Hepatocyte (in vitro differentiated cells): Measurements from ENCODE around the gene MC1R. TPM values are rescaled to one million over a fixed set of nuclear protein-coding genes. Genes with fewer than 3 reads are reported as not detected.
"Not testable (repeated sequence)": the region's sequence is repeated elsewhere in the genome, so short reads cannot be mapped to it uniquely, and the experiment has no call there.

Experiments used
- DNase-seq: peaks from one replicate; pipeline ENCODE4 v3.0.0-alpha.2; 2016; ENCODE audit warnings: low spot score
- H2AFZ ChIP-seq: fragments of 200-600 bp; sonication (generic); 2 replicates; pipeline ENCODE4 v1.6.0; 2016; ENCODE audit warnings: antibody characterized with exemption, mild to moderate bottlenecking
- H3K27ac ChIP-seq: fragments of 200-600 bp; sonication (generic); 2 replicates; pipeline ENCODE4 v1.5.1; 2016; ENCODE audit warnings: mild to moderate bottlenecking
- H3K27me3 ChIP-seq: fragments of 200-600 bp; sonication (generic); 2 replicates; pipeline ENCODE4 v1.6.1; 2016
- H3K36me3 ChIP-seq: fragments of 200-600 bp; sonication (generic); replicated peaks from 2 replicates; pipeline ENCODE4 v1.5.1; 2016; ENCODE audit warnings: low read depth; ENCODE audit not compliant: insufficient read depth
- H3K4me1 ChIP-seq: fragments of 200-600 bp; sonication (generic); 2 replicates; pipeline ENCODE4 v1.5.1; 2016; ENCODE audit warnings: mild to moderate bottlenecking, moderate library complexity; ENCODE audit not compliant: insufficient read depth
- H3K4me2 ChIP-seq: fragments of 200-600 bp; sonication (generic); 2 replicates; pipeline ENCODE4 v1.6.0; 2016
- H3K4me3 ChIP-seq: fragments of 200-600 bp; sonication (generic); 2 replicates; pipeline ENCODE4 v1.5.1; 2016; ENCODE audit warnings: mild to moderate bottlenecking
- H3K79me2 ChIP-seq: fragments of 200-600 bp; sonication (generic); 2 replicates; pipeline ENCODE4 v1.6.0; 2017; ENCODE audit warnings: mild to moderate bottlenecking
- H3K9me2 ChIP-seq: fragments of 200-600 bp; sonication (generic); replicated peaks from 2 replicates; pipeline ENCODE4 v1.6.0; 2017; ENCODE audit warnings: mild to moderate bottlenecking; ENCODE audit not compliant: insufficient read depth
- H3K9me3 ChIP-seq: fragments of 200-600 bp; sonication (generic); 2 replicates; pipeline ENCODE4 v1.5.1; 2016; ENCODE audit warnings: low read depth, mild to moderate bottlenecking
- H4K20me1 ChIP-seq: fragments of 200-600 bp; sonication (generic); 2 replicates; pipeline ENCODE4 v1.6.0; 2016; ENCODE audit warnings: mild to moderate bottlenecking; ENCODE audit not compliant: insufficient read depth, poor library complexity, severe bottlenecking
- CTCF ChIP-seq: fragments of 200-600 bp; sonication (generic); IDR thresholded peaks from 2 replicates; pipeline ENCODE4 v1.5.1; 2016; ENCODE audit warnings: antibody characterized with exemption, mild to moderate bottlenecking; ENCODE audit not compliant: poor library complexity
- EZH2 ChIP-seq: fragments of 200-600 bp; sonication (generic); IDR thresholded peaks from 2 replicates; pipeline ENCODE4 v1.6.1; 2016; ENCODE audit warnings: antibody characterized with exemption, mild to moderate bottlenecking, borderline replicate concordance
- EZH2phosphoT487 ChIP-seq: fragments of 200-600 bp; sonication (generic); IDR thresholded peaks from one replicate; pipeline ENCODE4 v1.6.1; 2018; ENCODE audit warnings: antibody characterized with exemption, mild to moderate bottlenecking, low read depth, moderate library complexity; ENCODE audit not compliant: unreplicated experiment, severe bottlenecking
- WGBS: methylation state at CpG from one replicate; pipeline ENCODE4 v1.1.6; 2016; ENCODE audit warnings: low lambda C conversion rate; ENCODE audit errors: missing lambda C conversion rate; 5-methylcytosine and 5-hydroxymethylcytosine counted together
- polyA plus RNA-seq: library from polyadenylated mRNA; unstranded; fragments of >200 nt; fragmentation: Nextera tagmentation; extraction: Ambion mirVana; gene quantifications from 2 replicates; pipeline ENCODE4 v1.2.1, GENCODE V29; 2016
- total RNA-seq: library from RNA; depleted of rRNA; stranded (reverse); fragments of >200 nt; gene quantifications from 2 replicates; pipeline ENCODE4 v1.2.3, GENCODE V29; 2014

Gene MC1R
- total and polyA plus RNA-seq, 2 experiments from 2014 or later = 3.4 to 4.2 TPM

- 92% methylated on average over 16 of the region's 16 CpGs for WGBS
- Histone ChIP-seq H3K27me3 (no peaks in the 10 kb centered on the region), H4K20me1 (peaks cover 10% of the 10 kb centered on the region), H3K27ac (no peak overlapping the region), H3K4me2 (no peak overlapping the region), H3K4me1 (peaks cover 4% of the 10 kb centered on the region), H3K9me2 (no peaks in the 10 kb centered on the region), H3K79me2 (peaks cover 10% of the 10 kb centered on the region), H2AFZ (no peak overlapping the region), H3K36me3 (no peaks in the 10 kb centered on the region), H3K9me3 (no peaks in the 10 kb centered on the region), H3K4me3 (no peak overlapping the region)
- TF ChIP-seq EZH2 = no peak
- no peak for TF ChIP-seq CTCF
- TF ChIP-seq EZH2phosphoT487 = no peak
- no peak for DNase-seq
Measured at GRCh38 chr16:89931305-89931896, 12.7 kb downstream of the MC1R start.

GRCh38 chr16:89931964-89932363 lies 13.3 kb downstream of the MC1R start:
- no peaks in the 10 kb centered on the region for H3K27me3 ChIP-seq
- peaks cover 4% of the 10 kb centered on the region for H4K20me1 ChIP-seq
- no peak overlapping the region for H3K4me2 ChIP-seq
- peaks cover 10% of the 10 kb centered on the region for H3K79me2 ChIP-seq
- H3K4me3 ChIP-seq = no peak overlapping the region
- WGBS = 94% methylated on average over 6 of the region's 6 CpGs
- H3K4me1 ChIP-seq = no peaks in the 10 kb centered on the region
- no peak overlapping the region for H2AFZ ChIP-seq
- TF ChIP-seq EZH2phosphoT487 (no peak), CTCF (no peak), EZH2 (no peak)
- H3K27ac ChIP-seq = no peak overlapping the region
- no peaks in the 10 kb centered on the region for H3K9me3 ChIP-seq
- no peak for DNase-seq
- H3K9me2 ChIP-seq = no peaks in the 10 kb centered on the region
- H3K36me3 ChIP-seq = no peaks in the 10 kb centered on the region

- H4K20me1 ChIP-seq, H3K27ac ChIP-seq, H3K9me2 ChIP-seq, DNase-seq, H3K4me3 ChIP-seq, H3K79me2 ChIP-seq, H2AFZ ChIP-seq, H3K9me3 ChIP-seq, H3K27me3 ChIP-seq, H3K4me2 ChIP-seq, H3K4me1 ChIP-seq, H3K36me3 ChIP-seq: not testable (repeated sequence)
- 100% methylated on average over 1 of the region's 29 CpGs for WGBS
Measured at GRCh38 chr16:89934019-89934418, 15.4 kb downstream of the MC1R start.

- no peaks in the 10 kb centered on the region for H3K79me2 ChIP-seq
- H2AFZ ChIP-seq = no peak overlapping the region
- H4K20me1 ChIP-seq = no peaks in the 10 kb centered on the region
- no peak for DNase-seq
- no peak overlapping the region for H3K4me3 ChIP-seq
- H3K9me3 ChIP-seq = no peaks in the 10 kb centered on the region
- H3K9me2 ChIP-seq = no peaks in the 10 kb centered on the region
- H3K27me3 ChIP-seq = no peaks in the 10 kb centered on the region
- 99% methylated on average over 60 of the region's 61 CpGs for WGBS
- H3K4me2 ChIP-seq = no peak overlapping the region
- H3K27ac ChIP-seq = no peak overlapping the region
- no peaks in the 10 kb centered on the region for H3K4me1 ChIP-seq
- TF ChIP-seq CTCF = no peak
- TF ChIP-seq EZH2 = no peak
- TF ChIP-seq EZH2phosphoT487 = no peak
- no peaks in the 10 kb centered on the region for H3K36me3 ChIP-seq
Measured at GRCh38 chr16:89934611-89935553, 16.2 kb downstream of the MC1R start.

- not testable (repeated sequence) for H2AFZ ChIP-seq, DNase-seq, H3K9me2 ChIP-seq, H3K4me3 ChIP-seq, H3K36me3 ChIP-seq, H3K9me3 ChIP-seq, H3K4me1 ChIP-seq, H3K27ac ChIP-seq, H4K20me1 ChIP-seq, H3K79me2 ChIP-seq, H3K27me3 ChIP-seq, H3K4me2 ChIP-seq
- 91% methylated on average over 19 of the region's 27 CpGs for WGBS
Measured at GRCh38 chr16:89935620-89936019, 17.0 kb downstream of the MC1R start.
